ENCODE measurements around the gene LMNTD2.

Gene LMNTD2

GRCh38 chr11:506995-507726, 53.4 kb downstream of the LMNTD2 start, which contains the start of gene RNH1:
Gene RNH1, minus strand, starts transcription at chr11:507242. Its CDS starts 5,080 bp downstream, at chr11:502162.
- DNase-seq, result peak; percentile 39

GRCh38 chr11:506238-506994, 54.1 kb downstream of the LMNTD2 start:
- peak; percentile 40 for DNase-seq

GRCh38 chr11:504994-505344, 55.6 kb downstream of the LMNTD2 start:
- DNase-seq, result no peak

Data from DMS79 treated with DMSO at 0.1 percent for 48 hours (cell line).